ENCODE data around the gene RNF11.

Gene RNF11

GRCh38 chr1:51235673-51236530 is at the start of gene RNF11:
RNF11 (plus strand) TSS chr1:51236273; CDS start chr1:51236757, 484 bp downstream.
- Mint-ChIP-seq H3K4me3 (peak within 1 kb of the TSS; percentile 86), H3K9me3 (no peaks in the 10 kb centered on the region), H3K27ac (no peak within 1 kb of the TSS), H3K36me3 (peaks cover 10% of the 10 kb centered on the region), H3K27me3 (no peaks in the 10 kb centered on the region), H3K4me1 (peaks cover 35% of the 10 kb centered on the region)
- ATAC-seq: peak; percentile 92

GRCh38 chr1:51188230-51188629 is 47.8 kb upstream of the RNF11 start:
- H3K27ac Mint-ChIP-seq: no peak overlapping the region
- H3K36me3 Mint-ChIP-seq: no peaks in the 10 kb centered on the region
- H3K4me1 Mint-ChIP-seq: no peaks in the 10 kb centered on the region
- no peaks in the 10 kb centered on the region for H3K9me3 Mint-ChIP-seq
- ATAC-seq: no peak
- no peaks in the 10 kb centered on the region for H3K27me3 Mint-ChIP-seq
- no peak overlapping the region for H3K4me3 Mint-ChIP-seq

GRCh38 chr1:51189421-51190073 is 46.5 kb upstream of the RNF11 start:
- Mint-ChIP-seq H3K9me3 (no peaks in the 10 kb centered on the region), H3K4me1 (no peaks in the 10 kb centered on the region), H3K27me3 (no peaks in the 10 kb centered on the region), H3K36me3 (no peaks in the 10 kb centered on the region), H3K4me3 (no peak overlapping the region), H3K27ac (no peak overlapping the region)
- ATAC-seq: no peak

GRCh38 chr1:51190961-51191360 is 45.1 kb upstream of the RNF11 start:
- no peak for ATAC-seq
- no peaks in the 10 kb centered on the region for H3K9me3 Mint-ChIP-seq
- no peaks in the 10 kb centered on the region for H3K36me3 Mint-ChIP-seq
- H3K27me3 Mint-ChIP-seq: no peaks in the 10 kb centered on the region
- H3K4me1 Mint-ChIP-seq: no peaks in the 10 kb centered on the region
- H3K27ac Mint-ChIP-seq: no peak overlapping the region
- H3K4me3 Mint-ChIP-seq: no peak overlapping the region

GRCh38 chr1:51192213-51192843 is 43.7 kb upstream of the RNF11 start:
- Mint-ChIP-seq H3K4me1 (no peaks in the 10 kb centered on the region), H3K27me3 (no peaks in the 10 kb centered on the region), H3K4me3 (no peak overlapping the region), H3K9me3 (no peaks in the 10 kb centered on the region), H3K27ac (no peak overlapping the region), H3K36me3 (no peaks in the 10 kb centered on the region)
- ATAC-seq: no peak

- no peak overlapping the region for H3K4me3 Mint-ChIP-seq
- no peaks in the 10 kb centered on the region for H3K36me3 Mint-ChIP-seq
- H3K27ac Mint-ChIP-seq: no peak overlapping the region
- no peak for ATAC-seq
- H3K27me3 Mint-ChIP-seq: no peaks in the 10 kb centered on the region
- H3K4me1 Mint-ChIP-seq: no peaks in the 10 kb centered on the region
- H3K9me3 Mint-ChIP-seq: no peaks in the 10 kb centered on the region
These were observed 42.5 kb upstream of the RNF11 start for GRCh38 chr1:51193564-51193963.

- Mint-ChIP-seq H3K4me1 (no peaks in the 10 kb centered on the region), H3K27ac (no peak overlapping the region), H3K9me3 (no peaks in the 10 kb centered on the region), H3K4me3 (no peak overlapping the region), H3K27me3 (no peaks in the 10 kb centered on the region), H3K36me3 (no peaks in the 10 kb centered on the region)
- no peak for ATAC-seq
These were observed 32.8 kb upstream of the RNF11 start for GRCh38 chr1:51203121-51203873.

GRCh38 chr1:51203874-51204245 is 32.2 kb upstream of the RNF11 start:
- no peak overlapping the region for H3K4me3 Mint-ChIP-seq
- ATAC-seq: no peak
- no peak overlapping the region for H3K27ac Mint-ChIP-seq
- no peaks in the 10 kb centered on the region for H3K36me3 Mint-ChIP-seq
- H3K27me3 Mint-ChIP-seq: no peaks in the 10 kb centered on the region
- H3K9me3 Mint-ChIP-seq: no peaks in the 10 kb centered on the region
- no peaks in the 10 kb centered on the region for H3K4me1 Mint-ChIP-seq

- ATAC-seq: no peak
- Mint-ChIP-seq H3K27ac (no peak overlapping the region), H3K27me3 (no peaks in the 10 kb centered on the region), H3K9me3 (no peaks in the 10 kb centered on the region), H3K4me1 (peaks cover 8% of the 10 kb centered on the region), H3K4me3 (no peak overlapping the region), H3K36me3 (no peaks in the 10 kb centered on the region)
These were observed 26.0 kb upstream of the RNF11 start for GRCh38 chr1:51210055-51210454.

GRCh38 chr1:51210676-51211075 is 25.4 kb upstream of the RNF11 start:
- no peak for ATAC-seq
- no peaks in the 10 kb centered on the region for H3K27me3 Mint-ChIP-seq
- no peak overlapping the region for H3K4me3 Mint-ChIP-seq
- H3K4me1 Mint-ChIP-seq: peaks cover 14% of the 10 kb centered on the region
- H3K27ac Mint-ChIP-seq: no peak overlapping the region
- H3K9me3 Mint-ChIP-seq: no peaks in the 10 kb centered on the region
- H3K36me3 Mint-ChIP-seq: no peaks in the 10 kb centered on the region

- no peaks in the 10 kb centered on the region for H3K27me3 Mint-ChIP-seq
- no peaks in the 10 kb centered on the region for H3K36me3 Mint-ChIP-seq
- peak; percentile 43 for ATAC-seq
- no peak overlapping the region for H3K4me3 Mint-ChIP-seq
- peaks cover 20% of the 10 kb centered on the region for H3K4me1 Mint-ChIP-seq
- no peak overlapping the region for H3K27ac Mint-ChIP-seq
- no peaks in the 10 kb centered on the region for H3K9me3 Mint-ChIP-seq
These were observed 21.4 kb upstream of the RNF11 start for GRCh38 chr1:51214615-51215131.

- no peak overlapping the region for H3K4me3 Mint-ChIP-seq
- H3K36me3 Mint-ChIP-seq: no peaks in the 10 kb centered on the region
- no peaks in the 10 kb centered on the region for H3K9me3 Mint-ChIP-seq
- ATAC-seq: no peak
- H3K27ac Mint-ChIP-seq: no peak overlapping the region
- no peaks in the 10 kb centered on the region for H3K27me3 Mint-ChIP-seq
- H3K4me1 Mint-ChIP-seq: peaks cover 20% of the 10 kb centered on the region
These were observed 20.9 kb upstream of the RNF11 start for GRCh38 chr1:51215169-51215568.

GRCh38 chr1:51216631-51217030 is 19.4 kb upstream of the RNF11 start:
- H3K4me1 Mint-ChIP-seq: peaks cover 20% of the 10 kb centered on the region
- no peak overlapping the region for H3K4me3 Mint-ChIP-seq
- H3K27me3 Mint-ChIP-seq: no peaks in the 10 kb centered on the region
- H3K36me3 Mint-ChIP-seq: no peaks in the 10 kb centered on the region
- no peak overlapping the region for H3K27ac Mint-ChIP-seq
- no peak for ATAC-seq
- H3K9me3 Mint-ChIP-seq: no peaks in the 10 kb centered on the region

- no peak overlapping the region for H3K27ac Mint-ChIP-seq
- no peaks in the 10 kb centered on the region for H3K36me3 Mint-ChIP-seq
- H3K4me1 Mint-ChIP-seq: peaks cover 20% of the 10 kb centered on the region
- no peak for ATAC-seq
- no peak overlapping the region for H3K4me3 Mint-ChIP-seq
- H3K27me3 Mint-ChIP-seq: peaks cover under 1% of the 10 kb centered on the region
- no peaks in the 10 kb centered on the region for H3K9me3 Mint-ChIP-seq
These were observed 19.0 kb upstream of the RNF11 start for GRCh38 chr1:51217101-51217500.

GRCh38 chr1:51218570-51218969 is 17.5 kb upstream of the RNF11 start:
- H3K27me3 Mint-ChIP-seq: peaks cover 9% of the 10 kb centered on the region
- H3K9me3 Mint-ChIP-seq: no peaks in the 10 kb centered on the region
- no peak for ATAC-seq
- H3K27ac Mint-ChIP-seq: no peak overlapping the region
- peaks cover 20% of the 10 kb centered on the region for H3K4me1 Mint-ChIP-seq
- H3K4me3 Mint-ChIP-seq: no peak overlapping the region
- no peaks in the 10 kb centered on the region for H3K36me3 Mint-ChIP-seq
